Neural cell (in vitro differentiated cells): Measurements from ENCODE around the gene COTL1. TPM values are rescaled to one million over a fixed set of nuclear protein-coding genes. Genes with fewer than 3 reads are reported as not detected.

Experiments used
- H2AFZ ChIP-seq: fragments of 200-600, 300-800 bp; sonication (generic), shearing (Covaris generic); 2 replicates; pipeline ENCODE4 v1.6.0; 2014; ENCODE audit warnings: low read depth, mild to moderate bottlenecking, antibody characterized with exemption, low read length, moderate library complexity
- H3F3A ChIP-seq: fragments of 200-600 bp; shearing (Covaris generic); 2 replicates; pipeline ENCODE4 v1.6.1; 2016; ENCODE audit warnings: mild to moderate bottlenecking, moderate library complexity, mixed read lengths, antibody characterized with exemption, low read length; ENCODE audit not compliant: insufficient read depth, poor library complexity, severe bottlenecking
- H3K27ac ChIP-seq: fragments of 200-600, 300-800 bp; sonication (generic), shearing (Covaris generic); 2 replicates; pipeline ENCODE4 v1.5.1; 2014; ENCODE audit warnings: mild to moderate bottlenecking, low read length, moderate library complexity
- H3K27me3 ChIP-seq: fragments of 300-800, 200-600 bp; sonication (generic), shearing (Covaris generic); 2 replicates; pipeline ENCODE4 v1.6.0; 2014; ENCODE audit warnings: mild to moderate bottlenecking, low read depth, low read length, moderate library complexity; ENCODE audit not compliant: insufficient read depth
- H3K36me3 ChIP-seq: fragments of 300-800, 200-600 bp; sonication (generic), shearing (Covaris generic); 2 replicates; pipeline ENCODE4 v1.5.1; 2014; ENCODE audit warnings: mild to moderate bottlenecking, antibody characterized with exemption, low read length, moderate library complexity; ENCODE audit not compliant: insufficient read depth
- H3K4me2 ChIP-seq: fragments of 300-800, 200-600 bp; sonication (generic), shearing (Covaris generic); 2 replicates; pipeline ENCODE4 v1.6.0; 2014; ENCODE audit warnings: mild to moderate bottlenecking, low read length
- H3K4me3 ChIP-seq: fragments of 300-800, 200-600 bp; sonication (generic), shearing (Covaris generic); 2 replicates; pipeline ENCODE4 v1.5.1; 2014; ENCODE audit warnings: mild to moderate bottlenecking, low read length, moderate library complexity
- H3K79me2 ChIP-seq: fragments of 200-600 bp; shearing (Covaris generic); replicated peaks from 2 replicates; pipeline ENCODE4 v1.6.0; 2014; ENCODE audit warnings: mild to moderate bottlenecking, low read length, moderate library complexity; ENCODE audit not compliant: insufficient read depth
- H3K9ac ChIP-seq: fragments of 300-800, 200-600 bp; sonication (generic), shearing (Covaris generic); 2 replicates; pipeline ENCODE4 v1.6.1; 2016; ENCODE audit warnings: mild to moderate bottlenecking, low read length, mixed read lengths
- H3K9me2 ChIP-seq: fragments of 200-600 bp; shearing (Covaris generic); 2 replicates; pipeline ENCODE4 v1.6.1; 2016; ENCODE audit warnings: mild to moderate bottlenecking, low read length, mixed read lengths; ENCODE audit not compliant: insufficient read depth
- H3K9me3 ChIP-seq: fragments of 200-600, 300-800 bp; sonication (generic), shearing (Covaris generic); 2 replicates; pipeline ENCODE4 v1.6.1; 2016; ENCODE audit warnings: mild to moderate bottlenecking, mixed run types, low read length, moderate library complexity, mixed read lengths
- H4K20me1 ChIP-seq: fragments of 200-600 bp; shearing (Covaris generic); 2 replicates; pipeline ENCODE4 v1.6.1; 2016; ENCODE audit warnings: mild to moderate bottlenecking, mixed run types; ENCODE audit not compliant: insufficient read depth
- CTCF ChIP-seq: fragments of 450-650 bp; IDR thresholded peaks from 2 replicates; pipeline ENCODE4 v1.5.1; 2014; ENCODE audit warnings: antibody characterized with exemption, mild to moderate bottlenecking, moderate library complexity; ENCODE audit not compliant: poor library complexity, severe bottlenecking
- EP300 ChIP-seq: fragments of 450-650 bp; conservative IDR thresholded peaks from 2 replicates; pipeline ENCODE4 v1.6.1; 2014; ENCODE audit warnings: antibody characterized with exemption, mild to moderate bottlenecking, moderate library complexity; ENCODE audit not compliant: poor library complexity, severe bottlenecking
- EZH2 ChIP-seq: fragments of 200-600, 300-800 bp; shearing (Covaris generic), sonication (generic); IDR thresholded peaks from 2 replicates; pipeline ENCODE4 v1.6.1; 2014; ENCODE audit warnings: antibody characterized with exemption, low read length, borderline replicate concordance, mild to moderate bottlenecking; ENCODE audit not compliant: insufficient read depth, poor library complexity, severe bottlenecking
- MXI1 ChIP-seq: fragments of 450-650 bp; conservative IDR thresholded peaks from 2 replicates; pipeline ENCODE4 v1.6.1; 2014; ENCODE audit warnings: antibody characterized with exemption, mild to moderate bottlenecking; ENCODE audit not compliant: poor library complexity, severe bottlenecking
- POLR2AphosphoS5 ChIP-seq: IDR thresholded peaks from 2 replicates; pipeline ENCODE4 v1.6.1; 2012
- RAD21 ChIP-seq: fragments of 450-650 bp; conservative IDR thresholded peaks from 2 replicates; pipeline ENCODE4 v1.6.1; 2014; ENCODE audit warnings: antibody characterized with exemption, mild to moderate bottlenecking, moderate library complexity
- REST ChIP-seq: IDR thresholded peaks from 2 replicates; pipeline ENCODE4 v1.6.1; 2012; ENCODE audit warnings: borderline replicate concordance
- SMC3 ChIP-seq: fragments of 450-650 bp; conservative IDR thresholded peaks from 2 replicates; pipeline ENCODE4 v1.6.1; 2014; ENCODE audit warnings: antibody characterized with exemption, mild to moderate bottlenecking, moderate library complexity; ENCODE audit not compliant: poor library complexity
- TAF1 ChIP-seq: IDR thresholded peaks from 2 replicates; pipeline ENCODE4 v1.6.1; 2012; ENCODE audit warnings: low read depth
- polyA plus RNA-seq: library from polyadenylated mRNA; depleted of rRNA; stranded (reverse); fragments of >200 nt; gene quantifications from 2 replicates; pipeline ENCODE4 v1.2.3, GENCODE V29; 2014

COTL1 gene
- polyA plus RNA-seq, 1 donor from 2014 or later: 86.6 TPM

- H4K20me1 ChIP-seq: no peaks in the 10 kb centered on the region
- no peaks in the 10 kb centered on the region for H3K9me2 ChIP-seq
- no peaks in the 10 kb centered on the region for H3K79me2 ChIP-seq
- H3K4me3 ChIP-seq: no peak overlapping the region
- no peak overlapping the region for H2AFZ ChIP-seq
- H3F3A ChIP-seq: no peaks in the 10 kb centered on the region
- H3K27me3 ChIP-seq: no peaks in the 10 kb centered on the region
- TF ChIP-seq REST: no peak
- no peak for TF ChIP-seq SMC3
- no peak for TF ChIP-seq POLR2AphosphoS5
- no peak for TF ChIP-seq MXI1
- no peak for TF ChIP-seq CTCF
- no peak for TF ChIP-seq RAD21
- no peak for TF ChIP-seq EZH2
- no peak for TF ChIP-seq TAF1
- no peak for TF ChIP-seq EP300
- no peak overlapping the region for H3K27ac ChIP-seq
- H3K9me3 ChIP-seq: no peaks in the 10 kb centered on the region
- H3K36me3 ChIP-seq: no peaks in the 10 kb centered on the region
- no peak overlapping the region for H3K9ac ChIP-seq
- no peak overlapping the region for H3K4me2 ChIP-seq
Measured at GRCh38 chr16:84638231-84638806, 20.4 kb upstream of the COTL1 start.

GRCh38 chr16:84637709-84638108 lies 19.8 kb upstream of the COTL1 start:
- H3K4me3 ChIP-seq: no peak overlapping the region
- H2AFZ ChIP-seq: no peak overlapping the region
- H3K9ac ChIP-seq: no peak overlapping the region
- H3K79me2 ChIP-seq: no peaks in the 10 kb centered on the region
- H3K4me2 ChIP-seq: no peak overlapping the region
- H3K27me3 ChIP-seq: no peaks in the 10 kb centered on the region
- no peaks in the 10 kb centered on the region for H3F3A ChIP-seq
- H3K27ac ChIP-seq: no peak overlapping the region
- H3K9me3 ChIP-seq: no peaks in the 10 kb centered on the region
- no peaks in the 10 kb centered on the region for H3K36me3 ChIP-seq
- no peaks in the 10 kb centered on the region for H3K9me2 ChIP-seq
- no peak for TF ChIP-seq CTCF
- no peak for TF ChIP-seq EZH2
- TF ChIP-seq EP300: no peak
- no peak for TF ChIP-seq MXI1
- TF ChIP-seq SMC3: no peak
- TF ChIP-seq TAF1: no peak
- no peak for TF ChIP-seq REST
- no peak for TF ChIP-seq RAD21
- TF ChIP-seq POLR2AphosphoS5: no peak
- H4K20me1 ChIP-seq: no peaks in the 10 kb centered on the region
